Osteoblast (primary cell): ENCODE measurements around the gene HS6ST3. TPM values are rescaled to one million over a fixed set of nuclear protein-coding genes. Genes with fewer than 3 reads are reported as not detected.

Experiments
- DNase-seq: peaks from one replicate; pipeline ENCODE4 v3.0.0; 2011; ENCODE audit warnings: low spot score, mixed read lengths; ENCODE audit not compliant: insufficient read length; ENCODE audit errors: missing footprints
- H2AFZ ChIP-seq: 2 replicates; pipeline ENCODE4 v1.6.0; 2011; ENCODE audit warnings: mild to moderate bottlenecking, low read length
- H3K27ac ChIP-seq: 2 replicates; pipeline ENCODE4 v1.5.1; 2011; ENCODE audit warnings: mild to moderate bottlenecking, low read depth, low read length, moderate library complexity
- H3K27me3 ChIP-seq: 2 replicates; pipeline ENCODE4 v1.6.0; 2012; ENCODE audit warnings: mild to moderate bottlenecking, control low read depth, inconsistent platforms, low read length, moderate library complexity; ENCODE audit not compliant: insufficient read depth
- H3K36me3 ChIP-seq: 2 replicates; pipeline ENCODE4 v1.5.1; 2011; ENCODE audit warnings: mild to moderate bottlenecking, low read length, control low read depth, moderate library complexity; ENCODE audit not compliant: insufficient read depth
- H3K4me1 ChIP-seq: 2 replicates; pipeline ENCODE4 v1.5.1; 2011; ENCODE audit warnings: mild to moderate bottlenecking, low read length, control low read depth, moderate library complexity; ENCODE audit not compliant: insufficient read depth
- H3K4me2 ChIP-seq: 2 replicates; pipeline ENCODE4 v1.6.0; 2011; ENCODE audit warnings: mild to moderate bottlenecking, low read length; ENCODE audit not compliant: insufficient read depth
- H3K4me3 ChIP-seq: fragments of 200-600 bp; sonication (generic); 3 replicates; pipeline ENCODE4 v1.5.1; 2012; ENCODE audit warnings: mild to moderate bottlenecking, low read length, inconsistent platforms; ENCODE audit not compliant: insufficient read depth
- H3K79me2 ChIP-seq: 2 replicates; pipeline ENCODE4 v1.6.0; 2012; ENCODE audit warnings: mild to moderate bottlenecking, low read length, control low read depth, inconsistent platforms; ENCODE audit not compliant: insufficient read depth
- H3K9me3 ChIP-seq: 2 replicates; pipeline ENCODE4 v1.5.1; 2011; ENCODE audit warnings: low read depth, low read length, control low read depth
- H4K20me1 ChIP-seq: 2 replicates; pipeline ENCODE4 v1.6.0; 2012; ENCODE audit warnings: mild to moderate bottlenecking, low read length, control low read depth; ENCODE audit not compliant: insufficient read depth
- total RNA-seq: library from RNA; depleted of rRNA; stranded (reverse); fragments of >200 nt; gene quantifications from 2 replicates; pipeline ENCODE4 v1.2.3, GENCODE V29; 2012
- TF ChIP-seq, protein P1 (sequence below): IDR thresholded peaks from 2 replicates; pipeline ENCODE4 v1.5.1; 2011; ENCODE audit warnings: mild to moderate bottlenecking, low read depth, low read length, moderate library complexity; ENCODE audit errors: extremely low read depth

The HS6ST3 gene
- total RNA-seq, 1 donor: not detected

GRCh38 chr13:96734499-96734898 lies 644.6 kb downstream of the HS6ST3 start:
- Histone ChIP-seq H2AFZ (no peak overlapping the region), H3K4me2 (no peak overlapping the region), H3K27me3 (no peaks in the 10 kb centered on the region), H3K4me1 (no peaks in the 10 kb centered on the region), H3K4me3 (no peak overlapping the region), H4K20me1 (no peaks in the 10 kb centered on the region), H3K9me3 (no peaks in the 10 kb centered on the region), H3K27ac (no peak overlapping the region), H3K36me3 (no peaks in the 10 kb centered on the region), H3K79me2 (no peaks in the 10 kb centered on the region)
- DNase-seq: no peak
- TF ChIP-seq, protein P1, sequence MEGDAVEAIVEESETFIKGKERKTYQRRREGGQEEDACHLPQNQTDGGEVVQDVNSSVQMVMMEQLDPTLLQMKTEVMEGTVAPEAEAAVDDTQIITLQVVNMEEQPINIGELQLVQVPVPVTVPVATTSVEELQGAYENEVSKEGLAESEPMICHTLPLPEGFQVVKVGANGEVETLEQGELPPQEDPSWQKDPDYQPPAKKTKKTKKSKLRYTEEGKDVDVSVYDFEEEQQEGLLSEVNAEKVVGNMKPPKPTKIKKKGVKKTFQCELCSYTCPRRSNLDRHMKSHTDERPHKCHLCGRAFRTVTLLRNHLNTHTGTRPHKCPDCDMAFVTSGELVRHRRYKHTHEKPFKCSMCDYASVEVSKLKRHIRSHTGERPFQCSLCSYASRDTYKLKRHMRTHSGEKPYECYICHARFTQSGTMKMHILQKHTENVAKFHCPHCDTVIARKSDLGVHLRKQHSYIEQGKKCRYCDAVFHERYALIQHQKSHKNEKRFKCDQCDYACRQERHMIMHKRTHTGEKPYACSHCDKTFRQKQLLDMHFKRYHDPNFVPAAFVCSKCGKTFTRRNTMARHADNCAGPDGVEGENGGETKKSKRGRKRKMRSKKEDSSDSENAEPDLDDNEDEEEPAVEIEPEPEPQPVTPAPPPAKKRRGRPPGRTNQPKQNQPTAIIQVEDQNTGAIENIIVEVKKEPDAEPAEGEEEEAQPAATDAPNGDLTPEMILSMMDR: no peak

GRCh38 chr13:96741779-96742178 lies 651.9 kb downstream of the HS6ST3 start:
- Histone ChIP-seq H3K4me1 (no peaks in the 10 kb centered on the region), H3K4me3 (no peak overlapping the region), H3K9me3 (peaks cover 3% of the 10 kb centered on the region), H2AFZ (no peak overlapping the region), H4K20me1 (no peaks in the 10 kb centered on the region), H3K36me3 (no peaks in the 10 kb centered on the region), H3K79me2 (no peaks in the 10 kb centered on the region), H3K27ac (no peak overlapping the region), H3K4me2 (no peak overlapping the region), H3K27me3 (no peaks in the 10 kb centered on the region)
- TF ChIP-seq, protein P1: no peak
- DNase-seq: no peak

GRCh38 chr13:96743296-96744089 lies 653.6 kb downstream of the HS6ST3 start:
- H3K79me2 ChIP-seq: no peaks in the 10 kb centered on the region
- H3K27ac ChIP-seq: no peak overlapping the region
- H4K20me1 ChIP-seq: no peaks in the 10 kb centered on the region
- H3K9me3 ChIP-seq: peaks cover 3% of the 10 kb centered on the region
- no peak for DNase-seq
- no peak overlapping the region for H3K4me2 ChIP-seq
- H2AFZ ChIP-seq: no peak overlapping the region
- no peaks in the 10 kb centered on the region for H3K27me3 ChIP-seq
- no peaks in the 10 kb centered on the region for H3K36me3 ChIP-seq
- no peaks in the 10 kb centered on the region for H3K4me1 ChIP-seq
- TF ChIP-seq, protein P1: no peak
- no peak overlapping the region for H3K4me3 ChIP-seq

GRCh38 chr13:96744367-96745331 lies 654.7 kb downstream of the HS6ST3 start:
- Histone ChIP-seq H3K27ac (no peak overlapping the region), H2AFZ (no peak overlapping the region), H3K4me2 (no peak overlapping the region), H3K36me3 (no peaks in the 10 kb centered on the region), H4K20me1 (no peaks in the 10 kb centered on the region), H3K79me2 (no peaks in the 10 kb centered on the region), H3K4me3 (no peak overlapping the region), H3K4me1 (no peaks in the 10 kb centered on the region), H3K9me3 (peaks cover 3% of the 10 kb centered on the region), H3K27me3 (no peaks in the 10 kb centered on the region)
- TF ChIP-seq, protein P1: no peak
- DNase-seq: no peak
